Jurkat, Clone E6-1 (cell line): ENCODE measurements around the gene PTPN3.
"Not testable (repeated sequence)": the region's sequence is repeated elsewhere in the genome, so short reads cannot be mapped to it uniquely, and the experiment has no call there.

ENCODE experiments used
- DNase-seq: peaks from one replicate; pipeline ENCODE4 v3.0.0-alpha.2; 2011; ENCODE audit warnings: low read depth, low spot score
- H3K4me3 ChIP-seq: 2 replicates; pipeline ENCODE4 v1.5.1; 2011; ENCODE audit warnings: mild to moderate bottlenecking, low read length, control low read depth, moderate library complexity

PTPN3 gene

GRCh38 chr9:109381011-109381729, 116.9 kb downstream of the PTPN3 start:
- DNase-seq, result no peak
- no peak overlapping the region for H3K4me3 ChIP-seq

- H3K4me3 ChIP-seq, result no peak overlapping the region
- no peak for DNase-seq
Measured at GRCh38 chr9:109379513-109379912, 118.6 kb downstream of the PTPN3 start.

GRCh38 chr9:109378316-109378715, 119.8 kb downstream of the PTPN3 start:
- no peak overlapping the region for H3K4me3 ChIP-seq
- DNase-seq, result no peak

GRCh38 chr9:109372246-109372645, 125.9 kb downstream of the PTPN3 start:
- no peak for DNase-seq
- no peak overlapping the region for H3K4me3 ChIP-seq

GRCh38 chr9:109371374-109371773, 126.7 kb downstream of the PTPN3 start:
- DNase-seq, result no peak
- no peak overlapping the region for H3K4me3 ChIP-seq

GRCh38 chr9:109369285-109369684, 128.8 kb downstream of the PTPN3 start:
- DNase-seq, result no peak
- no peak overlapping the region for H3K4me3 ChIP-seq

- no peak for DNase-seq
- H3K4me3 ChIP-seq, result no peak overlapping the region
Measured at GRCh38 chr9:109360771-109361170, 137.3 kb downstream of the PTPN3 start.

DNA sequence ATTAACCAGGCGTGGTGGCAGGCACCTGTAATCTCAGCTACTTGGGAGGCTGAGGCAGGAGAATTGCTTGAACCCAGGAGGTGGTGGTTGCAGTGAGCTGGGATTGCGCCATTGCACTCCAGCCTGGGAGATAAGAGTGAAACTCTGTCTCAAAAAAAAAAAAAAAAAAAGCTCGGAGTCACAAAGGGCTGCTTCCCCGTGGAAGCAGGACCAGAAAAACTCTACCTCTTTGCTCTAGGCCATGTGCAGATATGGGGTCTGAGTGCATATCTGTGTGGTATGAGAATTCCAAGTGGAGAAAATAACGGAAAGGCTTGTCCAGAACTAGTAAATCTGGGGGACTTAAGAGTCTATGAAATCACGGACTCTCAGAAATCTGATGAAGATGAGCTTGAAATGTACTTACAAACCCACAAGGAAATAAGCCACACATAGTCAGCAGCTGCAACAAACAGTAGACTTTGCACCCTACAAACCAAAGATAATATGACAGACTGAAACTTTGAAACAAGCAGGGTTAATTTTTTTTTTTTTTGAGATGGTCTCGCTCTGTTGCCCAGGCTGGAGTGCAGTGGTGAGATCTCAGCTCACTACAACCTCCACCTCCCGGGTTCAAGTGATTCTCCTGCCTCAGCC, 139.0 kb downstream of the PTPN3 start:
- H3K4me3 ChIP-seq, result not testable (repeated sequence)

GRCh38 chr9:109355564-109356297, 142.4 kb downstream of the PTPN3 start:
- DNase-seq, result no peak
- H3K4me3 ChIP-seq, result no peak overlapping the region

More for the DNA sequence above, 139.0 kb downstream of the PTPN3 start:
- DNase-seq, result not testable (repeated sequence)

- no peak overlapping the region for H3K4me3 ChIP-seq
- no peak for DNase-seq
Measured at GRCh38 chr9:109354190-109354589, 143.9 kb downstream of the PTPN3 start.

DNA sequence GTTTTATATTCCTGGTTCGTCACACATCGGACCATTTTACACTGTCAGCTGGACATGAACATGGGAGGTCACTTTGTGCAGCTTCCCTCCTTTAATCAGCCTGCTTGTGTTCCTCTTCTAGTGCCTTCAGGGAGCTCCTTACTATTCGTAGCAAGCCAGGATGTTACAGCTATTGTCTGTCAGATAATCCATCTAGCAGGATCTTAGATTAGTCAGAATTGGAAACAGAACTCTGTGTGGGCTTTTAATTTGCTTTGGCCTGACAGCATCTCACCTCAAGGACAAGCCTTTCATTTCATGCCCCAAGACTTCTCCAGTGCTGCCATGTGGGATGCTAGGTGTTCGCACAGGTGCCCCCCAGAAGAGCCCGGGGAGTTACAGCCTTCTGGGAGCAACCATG, 147.1 kb downstream of the PTPN3 start:
- no peak overlapping the region for H3K4me3 ChIP-seq
- DNase-seq, result no peak

- DNase-seq, result no peak
- H3K4me3 ChIP-seq, result no peak overlapping the region
Measured at GRCh38 chr9:109349421-109349846, 148.7 kb downstream of the PTPN3 start.

DNA sequence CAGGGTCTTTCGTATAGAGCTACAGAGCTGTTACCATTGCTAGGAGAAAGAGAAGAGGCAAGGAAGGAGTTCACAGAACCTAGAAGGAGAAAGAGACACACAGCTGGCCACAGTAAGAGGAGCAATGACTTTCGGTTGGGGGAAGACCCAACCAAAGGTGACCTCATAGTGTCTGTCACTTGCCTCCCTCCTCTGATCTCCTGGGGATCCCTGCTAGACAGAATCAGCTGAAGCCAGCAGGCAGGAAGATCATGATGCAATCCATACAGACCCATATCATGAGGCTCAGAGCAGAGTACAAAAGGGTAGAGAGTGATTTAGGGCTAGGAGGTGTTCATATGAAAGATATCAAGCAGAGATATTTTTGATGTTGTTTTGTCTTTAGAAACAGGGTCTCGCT, 151.2 kb downstream of the PTPN3 start:
- peak; percentile 9 for DNase-seq

GRCh38 chr9:109344866-109345265, 153.2 kb downstream of the PTPN3 start:
- H3K4me3 ChIP-seq, result no peak overlapping the region
- DNase-seq, result no peak

More for the DNA sequence above, 151.2 kb downstream of the PTPN3 start:
- no peak overlapping the region for H3K4me3 ChIP-seq

DNA sequence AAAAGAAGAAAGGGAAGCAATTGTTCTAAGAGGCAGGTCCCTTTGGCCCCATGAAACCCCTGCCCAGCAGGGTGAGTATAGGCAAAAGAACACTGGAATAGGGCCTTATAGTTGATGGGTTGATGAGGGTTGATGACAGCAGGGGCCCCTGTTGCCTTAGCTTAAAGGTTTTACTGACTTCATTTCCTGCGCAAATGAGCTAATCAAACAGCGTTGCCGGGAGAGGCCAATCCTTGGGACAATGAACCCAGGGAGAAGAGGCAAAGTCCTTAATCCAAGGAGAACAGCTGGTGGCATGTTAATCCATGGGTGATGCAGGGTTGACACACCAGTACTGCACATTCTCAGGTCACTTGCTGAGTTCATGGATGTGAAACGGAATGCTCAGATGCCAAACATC, 155.2 kb downstream of the PTPN3 start:
- no peak overlapping the region for H3K4me3 ChIP-seq
- DNase-seq, result no peak

DNA sequence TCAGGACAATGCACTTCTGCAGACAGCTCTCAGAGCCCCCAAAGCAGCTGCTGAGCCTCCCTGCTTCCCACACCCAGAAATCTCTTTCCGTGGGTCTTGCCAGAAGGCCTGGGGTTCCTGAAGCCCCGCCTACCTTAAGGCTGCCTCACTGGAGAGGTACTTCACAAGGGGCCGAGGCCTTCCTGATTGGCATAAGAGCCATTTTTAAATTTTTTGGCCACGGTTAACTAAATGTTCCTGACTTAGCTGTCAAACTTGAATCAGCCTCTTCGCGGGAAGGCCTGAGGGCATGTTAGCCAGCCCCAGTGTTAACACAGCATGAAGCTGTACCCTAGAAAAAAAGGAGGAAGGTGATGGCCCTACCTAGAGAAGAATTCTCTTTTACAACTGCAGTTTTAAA, 156.5 kb downstream of the PTPN3 start:
- DNase-seq, result no peak
- H3K4me3 ChIP-seq, result no peak overlapping the region

- not testable (repeated sequence) for DNase-seq
Measured at GRCh38 chr9:109340979-109341378, 157.1 kb downstream of the PTPN3 start.

DNA sequence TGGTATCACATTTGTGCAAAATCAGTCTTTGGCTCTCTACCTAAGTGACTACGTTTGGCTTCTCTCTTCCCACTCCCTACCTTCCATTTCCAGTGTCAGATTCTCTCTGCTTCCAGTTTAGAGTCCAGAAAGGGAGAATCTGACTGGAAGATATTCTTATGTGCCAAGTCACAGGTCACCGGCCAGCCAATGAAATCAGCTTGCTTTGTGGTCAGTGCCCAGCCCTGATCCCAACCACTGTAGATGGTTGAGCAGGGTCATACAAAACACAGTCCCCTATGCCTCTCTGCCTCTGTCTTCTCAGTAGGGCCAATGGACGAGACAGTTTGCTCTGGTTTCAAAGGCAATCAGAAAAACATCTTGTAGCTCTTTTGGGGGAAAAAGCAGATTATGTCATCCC, 161.7 kb downstream of the PTPN3 start:
- DNase-seq, result no peak
- no peak overlapping the region for H3K4me3 ChIP-seq

More at GRCh38 chr9:109340979-109341378, 157.1 kb downstream of the PTPN3 start:
- H3K4me3 ChIP-seq, result not testable (repeated sequence)

GRCh38 chr9:109335929-109336328, 162.2 kb downstream of the PTPN3 start:
- no peak overlapping the region for H3K4me3 ChIP-seq
- DNase-seq, result no peak

GRCh38 chr9:109335121-109335520, 163.0 kb downstream of the PTPN3 start:
- no peak overlapping the region for H3K4me3 ChIP-seq
- no peak for DNase-seq
